ENCODE results near the gene DMRTA2.

DNA sequence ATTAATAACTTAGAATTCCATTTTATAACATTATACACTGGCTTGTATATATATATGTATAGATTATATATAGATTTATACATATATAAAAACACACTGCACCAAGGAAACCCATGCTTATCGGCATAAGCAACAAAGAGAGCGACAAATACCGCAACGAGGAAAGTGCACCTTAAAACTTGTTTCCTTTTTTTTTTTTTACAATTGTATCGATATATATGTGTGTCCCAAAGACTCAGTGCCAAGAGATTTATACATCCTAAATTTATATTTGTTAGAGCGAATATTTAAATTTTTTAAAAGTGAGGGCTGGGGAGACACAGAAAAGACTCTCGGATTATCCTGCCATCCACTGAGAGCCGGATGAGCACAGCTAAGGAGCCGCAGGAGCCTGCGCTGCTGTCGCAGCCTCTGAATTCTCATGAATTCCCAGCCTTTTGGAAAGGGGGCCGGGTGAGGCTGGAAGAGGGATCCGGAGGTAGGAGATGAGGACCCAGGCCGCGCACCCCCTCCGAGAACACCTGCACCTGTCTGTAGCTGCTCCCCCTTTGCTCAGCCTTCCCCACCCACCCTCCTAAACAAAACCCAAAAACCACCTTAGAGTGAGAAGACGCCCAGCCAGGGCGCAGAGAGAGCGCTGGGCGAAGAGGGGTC, 5.2 kb downstream of the DMRTA2 start:
- TF ChIP-seq, protein P1, sequence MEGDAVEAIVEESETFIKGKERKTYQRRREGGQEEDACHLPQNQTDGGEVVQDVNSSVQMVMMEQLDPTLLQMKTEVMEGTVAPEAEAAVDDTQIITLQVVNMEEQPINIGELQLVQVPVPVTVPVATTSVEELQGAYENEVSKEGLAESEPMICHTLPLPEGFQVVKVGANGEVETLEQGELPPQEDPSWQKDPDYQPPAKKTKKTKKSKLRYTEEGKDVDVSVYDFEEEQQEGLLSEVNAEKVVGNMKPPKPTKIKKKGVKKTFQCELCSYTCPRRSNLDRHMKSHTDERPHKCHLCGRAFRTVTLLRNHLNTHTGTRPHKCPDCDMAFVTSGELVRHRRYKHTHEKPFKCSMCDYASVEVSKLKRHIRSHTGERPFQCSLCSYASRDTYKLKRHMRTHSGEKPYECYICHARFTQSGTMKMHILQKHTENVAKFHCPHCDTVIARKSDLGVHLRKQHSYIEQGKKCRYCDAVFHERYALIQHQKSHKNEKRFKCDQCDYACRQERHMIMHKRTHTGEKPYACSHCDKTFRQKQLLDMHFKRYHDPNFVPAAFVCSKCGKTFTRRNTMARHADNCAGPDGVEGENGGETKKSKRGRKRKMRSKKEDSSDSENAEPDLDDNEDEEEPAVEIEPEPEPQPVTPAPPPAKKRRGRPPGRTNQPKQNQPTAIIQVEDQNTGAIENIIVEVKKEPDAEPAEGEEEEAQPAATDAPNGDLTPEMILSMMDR (IDR thresholded peaks at IDR 0.05) = no peak
- TF ChIP-seq POLR2A (IDR thresholded peaks at IDR 0.05) = no peak
